A673 (cell line): ENCODE data around the gene AAMP. TPM values are rescaled to one million over a fixed set of nuclear protein-coding genes. Genes with fewer than 3 reads are reported as not detected.

Experiments
- BruUV-seq: library from RNA; stranded (reverse); fragments of 400-500 nt; replicated peaks from 2 replicates; lab custom pipeline; 2021; lab: Mats Ljungman, UMichigan
- CTCF ChIA-PET: fragments of 300-600 bp; sonication (Branson Sonifier 250); formaldehyde crosslinking; loops from one replicate; lab custom pipeline; 2022; ENCODE audit warnings: antibody characterized with exemption; lab: Charles Lee
- POLR2A ChIA-PET: fragments of 300-600 bp; sonication (Branson Sonifier 250); formaldehyde crosslinking; loops from one replicate; lab custom pipeline; 2022; ENCODE audit warnings: antibody characterized with exemption; ENCODE audit not compliant: low non-redundant PET; lab: Charles Lee
- DNase-seq: peaks from one replicate; pipeline ENCODE4 v3.0.0-alpha.2; 2015; ENCODE audit warnings: low spot score
- H3K27ac ChIP-seq: fragments of 200-600 bp; sonication (generic); 2 replicates; pipeline ENCODE4 v1.5.1; 2016; ENCODE audit warnings: mixed run types, low read depth, mild to moderate bottlenecking, mixed read lengths, antibody characterized with exemption, low read length; ENCODE audit not compliant: poor library complexity, severe bottlenecking
- H3K27me3 ChIP-seq: fragments of 200-600 bp; sonication (generic); replicated peaks from 2 replicates; pipeline ENCODE4 v1.6.1; 2017; ENCODE audit warnings: mixed run types, low read depth, mild to moderate bottlenecking, mixed read lengths, antibody characterized with exemption, low read length; ENCODE audit not compliant: insufficient read depth, poor library complexity
- H3K36me3 ChIP-seq: fragments of 200-600 bp; sonication (generic); 2 replicates; pipeline ENCODE4 v1.6.1; 2016; ENCODE audit warnings: mixed run types, mild to moderate bottlenecking, mixed read lengths, antibody characterized with exemption, low read length; ENCODE audit not compliant: insufficient read depth, poor library complexity, severe bottlenecking
- H3K4me1 ChIP-seq: fragments of 200-600 bp; sonication (generic); 2 replicates; pipeline ENCODE4 v1.6.1; 2017; ENCODE audit warnings: mixed run types, mild to moderate bottlenecking, mixed read lengths, antibody characterized with exemption, low read length; ENCODE audit not compliant: insufficient read depth, poor library complexity, severe bottlenecking
- H3K4me3 ChIP-seq: fragments of 200-600 bp; sonication (generic); 2 replicates; pipeline ENCODE4 v1.5.1; 2016; ENCODE audit warnings: low read depth, mixed run types, mild to moderate bottlenecking, mixed read lengths, low read length; ENCODE audit not compliant: poor library complexity, severe bottlenecking
- H3K9me3 ChIP-seq: fragments of 200-600 bp; sonication (generic); 2 replicates; pipeline ENCODE4 v1.6.1; 2016; ENCODE audit warnings: mixed run types, low read depth, mild to moderate bottlenecking, mixed read lengths, antibody characterized with exemption, low read length; ENCODE audit not compliant: poor library complexity, severe bottlenecking
- EZH2 ChIP-seq: fragments of 200-600 bp; sonication (generic); IDR thresholded peaks from 2 replicates; pipeline ENCODE4 v1.6.1; 2017; ENCODE audit warnings: borderline replicate concordance, low read depth, mild to moderate bottlenecking, mixed read lengths, antibody characterized with exemption, low read length; ENCODE audit not compliant: poor library complexity, severe bottlenecking
- intact Hi-C: fragments of 100-400 bp; cut with micrococcal nuclease; formaldehyde crosslinking; loops from one replicate; pipeline ENCODE4 v1.10.0; 2022; ENCODE audit not compliant: unreplicated experiment
- total RNA-seq: library from RNA; stranded (reverse); gene quantifications from 2 replicates; pipeline ENCODE4 v1.2.3, GENCODE V29; 2021
- TF ChIP-seq, protein P1 (sequence below): fragments of 300-800, 200-600 bp; sonication (generic); conservative IDR thresholded peaks from 2 replicates; pipeline ENCODE4 v1.5.1; 2017; ENCODE audit warnings: low read depth, mild to moderate bottlenecking, antibody characterized with exemption, low read length, moderate library complexity, mixed read lengths

The AAMP gene
- total RNA-seq, 1 experiment from 2014 or later: 74.7 TPM

DNA sequence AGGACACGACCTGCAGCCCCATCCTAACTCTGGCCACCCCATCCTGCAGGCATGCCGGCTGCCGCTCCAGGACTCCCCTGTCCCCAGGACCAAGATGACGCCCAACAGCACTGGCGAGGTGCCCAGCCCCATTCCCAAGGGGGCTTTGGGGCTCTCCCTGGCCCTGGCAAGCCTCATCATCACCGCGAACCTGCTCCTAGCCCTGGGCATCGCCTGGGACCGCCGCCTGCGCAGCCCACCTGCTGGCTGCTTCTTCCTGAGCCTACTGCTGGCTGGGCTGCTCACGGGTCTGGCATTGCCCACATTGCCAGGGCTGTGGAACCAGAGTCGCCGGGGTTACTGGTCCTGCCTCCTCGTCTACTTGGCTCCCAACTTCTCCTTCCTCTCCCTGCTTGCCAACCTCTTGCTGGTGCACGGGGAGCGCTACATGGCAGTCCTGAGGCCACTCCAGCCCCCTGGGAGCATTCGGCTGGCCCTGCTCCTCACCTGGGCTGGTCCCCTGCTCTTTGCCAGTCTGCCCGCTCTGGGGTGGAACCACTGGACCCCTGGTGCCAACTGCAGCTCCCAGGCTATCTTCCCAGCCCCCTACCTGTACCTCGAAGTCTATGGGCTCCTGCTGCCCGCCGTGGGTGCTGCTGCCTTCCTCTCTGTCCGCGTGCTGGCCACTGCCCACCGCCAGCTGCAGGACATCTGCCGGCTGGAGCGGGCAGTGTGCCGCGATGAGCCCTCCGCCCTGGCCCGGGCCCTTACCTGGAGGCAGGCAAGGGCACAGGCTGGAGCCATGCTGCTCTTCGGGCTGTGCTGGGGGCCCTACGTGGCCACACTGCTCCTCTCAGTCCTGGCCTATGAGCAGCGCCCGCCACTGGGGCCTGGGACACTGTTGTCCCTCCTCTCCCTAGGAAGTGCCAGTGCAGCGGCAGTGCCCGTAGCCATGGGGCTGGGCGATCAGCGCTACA lies 7.0 kb downstream of the AAMP start:
- intact Hi-C loops: no loop called here
- DNase-seq: no peak
- H3K4me1 ChIP-seq: peaks cover 15% of the 10 kb centered on the region
- no peak overlapping the region for H3K27ac ChIP-seq
- H3K36me3 ChIP-seq: peaks cover 26% of the 10 kb centered on the region
- TF ChIP-seq EZH2: no peak
- TF ChIP-seq, protein P1, sequence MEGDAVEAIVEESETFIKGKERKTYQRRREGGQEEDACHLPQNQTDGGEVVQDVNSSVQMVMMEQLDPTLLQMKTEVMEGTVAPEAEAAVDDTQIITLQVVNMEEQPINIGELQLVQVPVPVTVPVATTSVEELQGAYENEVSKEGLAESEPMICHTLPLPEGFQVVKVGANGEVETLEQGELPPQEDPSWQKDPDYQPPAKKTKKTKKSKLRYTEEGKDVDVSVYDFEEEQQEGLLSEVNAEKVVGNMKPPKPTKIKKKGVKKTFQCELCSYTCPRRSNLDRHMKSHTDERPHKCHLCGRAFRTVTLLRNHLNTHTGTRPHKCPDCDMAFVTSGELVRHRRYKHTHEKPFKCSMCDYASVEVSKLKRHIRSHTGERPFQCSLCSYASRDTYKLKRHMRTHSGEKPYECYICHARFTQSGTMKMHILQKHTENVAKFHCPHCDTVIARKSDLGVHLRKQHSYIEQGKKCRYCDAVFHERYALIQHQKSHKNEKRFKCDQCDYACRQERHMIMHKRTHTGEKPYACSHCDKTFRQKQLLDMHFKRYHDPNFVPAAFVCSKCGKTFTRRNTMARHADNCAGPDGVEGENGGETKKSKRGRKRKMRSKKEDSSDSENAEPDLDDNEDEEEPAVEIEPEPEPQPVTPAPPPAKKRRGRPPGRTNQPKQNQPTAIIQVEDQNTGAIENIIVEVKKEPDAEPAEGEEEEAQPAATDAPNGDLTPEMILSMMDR: no peak
- H3K9me3 ChIP-seq: no peaks in the 10 kb centered on the region
- CTCF ChIA-PET: no interaction called here
- H3K4me3 ChIP-seq: no peak overlapping the region
- POLR2A ChIA-PET: no interaction called here
- no peaks in the 10 kb centered on the region for H3K27me3 ChIP-seq
- no TSS peak for BruUV-seq

DNA sequence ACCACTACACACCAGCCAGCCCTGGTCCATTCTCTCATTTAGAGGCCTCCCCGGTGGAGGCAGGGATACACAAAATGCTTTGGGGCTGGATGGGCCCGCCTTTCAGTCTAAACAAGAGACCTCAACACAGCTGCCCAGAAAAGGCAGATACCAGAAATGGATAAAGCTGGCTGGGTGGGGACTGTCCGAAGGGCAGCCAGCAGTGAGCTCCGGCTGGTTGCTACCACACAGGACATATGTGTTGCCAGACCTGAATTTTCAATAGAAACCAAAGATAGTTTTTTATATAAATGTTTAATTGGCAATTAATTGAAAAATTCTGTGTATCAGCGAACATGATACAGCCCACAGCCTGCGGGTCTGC lies 7.7 kb downstream of the AAMP start:
- no peak for DNase-seq
- no peak overlapping the region for H3K4me3 ChIP-seq
- peaks cover 22% of the 10 kb centered on the region for H3K36me3 ChIP-seq
- intact Hi-C loops: no loop called here
- TF ChIP-seq EZH2: no peak
- TF ChIP-seq, protein P1: no peak
- BruUV-seq: no TSS peak
- POLR2A ChIA-PET: no interaction called here
- no peaks in the 10 kb centered on the region for H3K9me3 ChIP-seq
- no peak overlapping the region for H3K27ac ChIP-seq
- no peaks in the 10 kb centered on the region for H3K27me3 ChIP-seq
- peaks cover 15% of the 10 kb centered on the region for H3K4me1 ChIP-seq
- CTCF ChIA-PET: no interaction called here

DNA sequence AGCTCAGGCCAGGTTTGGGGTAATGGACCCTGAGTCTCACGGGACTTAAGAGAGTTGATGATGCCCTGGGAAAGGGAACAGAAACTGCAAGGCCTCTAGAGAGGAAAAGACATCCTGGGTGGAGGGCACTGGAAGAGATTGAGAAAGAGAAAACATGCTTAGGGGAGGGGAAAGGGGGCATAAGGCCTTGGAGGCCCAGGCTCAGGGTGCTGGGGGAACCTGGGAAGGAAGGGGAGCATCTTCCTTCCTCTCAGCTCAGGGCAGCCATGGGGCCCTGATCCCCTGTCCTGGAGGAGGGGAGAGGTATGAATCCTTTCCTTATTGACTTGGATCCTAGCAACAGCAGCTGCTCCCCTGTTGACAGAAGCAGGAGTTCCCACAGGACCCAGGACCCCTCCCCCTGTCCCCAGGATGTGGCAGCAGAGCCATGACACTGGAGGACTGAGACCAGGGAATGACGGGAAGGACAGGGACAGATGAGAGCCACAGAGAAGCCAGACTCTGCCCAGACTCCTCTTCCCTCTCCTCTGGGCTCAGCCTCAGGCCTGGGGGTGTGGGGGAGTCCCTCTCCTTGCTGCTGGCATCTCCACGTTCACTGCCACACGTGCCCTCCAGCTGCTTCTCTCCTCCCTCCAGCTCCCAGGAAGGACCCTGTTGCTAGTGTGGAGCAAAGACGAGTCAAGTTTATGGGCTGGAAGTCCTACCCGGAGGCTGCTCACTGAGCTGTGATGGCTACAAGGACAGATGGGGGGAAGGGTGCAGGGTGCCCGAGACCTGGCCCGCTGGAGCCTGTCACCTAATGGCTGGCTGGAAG lies 8.3 kb downstream of the AAMP start:
- no peaks in the 10 kb centered on the region for H3K27me3 ChIP-seq
- peaks cover 22% of the 10 kb centered on the region for H3K36me3 ChIP-seq
- ChIA-PET POLR2A (no interaction called here), CTCF (no interaction called here)
- no TSS peak for BruUV-seq
- H3K9me3 ChIP-seq: no peaks in the 10 kb centered on the region
- TF ChIP-seq, protein P1: no peak
- no peak for TF ChIP-seq EZH2
- H3K4me1 ChIP-seq: peaks cover 15% of the 10 kb centered on the region
- no peak for DNase-seq
- no peak overlapping the region for H3K4me3 ChIP-seq
- H3K27ac ChIP-seq: peak overlapping the region; percentile 32
- intact Hi-C loops: no loop called here
